Liver (tissue), 3 donors: ENCODE results near the gene CTNNA2.

Source experiments
- CTCF ChIP-seq: fragments of 150-350 bp; IDR thresholded peaks from 2 replicates; pipeline ENCODE4 v1.5.1; 2017; ENCODE audit warnings: improper control_type of control experiment, low read depth, low read length; ENCODE audit not compliant: missing input control
- EGR1 ChIP-seq, 2 donors: IDR thresholded peaks; 2 replicates each; pipeline ENCODE4 v1.6.1; 2016 to 2018; ENCODE audit warnings: antibody characterized with exemption in 2 of 2, low read depth in 2 of 2
- GABPA ChIP-seq, 2 donors: IDR thresholded peaks in 1 of 2; conservative IDR thresholded peaks in 1 of 2; 2 replicates each; pipeline ENCODE4 v1.6.1; 2016; ENCODE audit warnings: antibody characterized with exemption in 2 of 2, mild to moderate bottlenecking in 1 of 2, moderate library complexity in 1 of 2
- HNF4G ChIP-seq: IDR thresholded peaks from 2 replicates; pipeline ENCODE4 v1.6.1; 2016; ENCODE audit warnings: antibody characterized with exemption
- NR2F2 ChIP-seq: IDR thresholded peaks from 2 replicates; pipeline ENCODE4 v1.6.1; 2016; ENCODE audit warnings: antibody characterized with exemption
- RAD21 ChIP-seq, 2 donors: IDR thresholded peaks; 2 replicates each; pipeline ENCODE4 v1.6.1; 2016; ENCODE audit warnings: antibody characterized with exemption in 2 of 2, mild to moderate bottlenecking in 2 of 2
- REST ChIP-seq: IDR thresholded peaks from 2 replicates; pipeline ENCODE4 v1.6.1; 2016; ENCODE audit warnings: antibody characterized with exemption, mild to moderate bottlenecking
- YY1 ChIP-seq: IDR thresholded peaks from 2 replicates; pipeline ENCODE4 v1.6.1; 2016; ENCODE audit warnings: antibody characterized with exemption, mild to moderate bottlenecking
- TF ChIP-seq, protein P1 (sequence below): IDR thresholded peaks from 2 replicates; pipeline ENCODE4 v1.6.1; 2016; ENCODE audit warnings: antibody characterized with exemption
- donor health status: healthy.
- donor health status: healthy.

DNA sequence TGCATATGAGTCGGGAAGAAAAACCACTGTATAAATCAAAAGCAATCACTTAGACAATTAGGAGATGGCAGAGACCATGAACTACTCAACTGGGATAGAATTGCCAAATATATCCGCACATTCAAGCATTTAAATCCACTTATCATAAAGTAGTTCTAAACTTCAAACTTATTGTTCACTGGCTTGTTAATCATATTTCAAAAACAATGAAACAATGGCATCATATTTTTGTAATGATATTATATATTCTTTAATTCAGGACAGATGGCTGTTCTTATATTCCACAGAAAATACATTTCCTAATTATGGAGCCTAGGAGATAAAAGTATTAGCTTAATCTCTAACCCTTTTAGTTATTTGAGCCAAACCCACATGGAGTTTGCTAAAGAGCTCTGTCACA is 263.6 kb downstream of the CTNNA2 start:
- TF ChIP-seq CTCF = no peak
- TF ChIP-seq NR2F2 = no peak
- TF ChIP-seq REST = no peak
- TF ChIP-seq EGR1 (IDR thresholded peaks at IDR 0.05; ENCODE audit: low read depth in 2 of 2) = no peak
- TF ChIP-seq, protein P1, sequence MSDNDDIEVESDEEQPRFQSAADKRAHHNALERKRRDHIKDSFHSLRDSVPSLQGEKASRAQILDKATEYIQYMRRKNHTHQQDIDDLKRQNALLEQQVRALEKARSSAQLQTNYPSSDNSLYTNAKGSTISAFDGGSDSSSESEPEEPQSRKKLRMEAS = no peak
- no peak for TF ChIP-seq YY1
- TF ChIP-seq RAD21 (IDR thresholded peaks at IDR 0.05) = no peak
- no peak for TF ChIP-seq HNF4G
- no peak for TF ChIP-seq GABPA (IDR thresholded peaks at IDR 0.05 in 1 of 2, conservative IDR thresholded peaks at IDR 0.05 in 1 of 2)
